Embryonic facial prominence (tissue), 1 donor: ENCODE measurements around the gene POFUT1.

ENCODE experiments used
- DNase-seq: peaks from one replicate; pipeline ENCODE4 v3.0.0-alpha.2; 2016; ENCODE audit errors: extremely low spot score

Gene POFUT1

DNA sequence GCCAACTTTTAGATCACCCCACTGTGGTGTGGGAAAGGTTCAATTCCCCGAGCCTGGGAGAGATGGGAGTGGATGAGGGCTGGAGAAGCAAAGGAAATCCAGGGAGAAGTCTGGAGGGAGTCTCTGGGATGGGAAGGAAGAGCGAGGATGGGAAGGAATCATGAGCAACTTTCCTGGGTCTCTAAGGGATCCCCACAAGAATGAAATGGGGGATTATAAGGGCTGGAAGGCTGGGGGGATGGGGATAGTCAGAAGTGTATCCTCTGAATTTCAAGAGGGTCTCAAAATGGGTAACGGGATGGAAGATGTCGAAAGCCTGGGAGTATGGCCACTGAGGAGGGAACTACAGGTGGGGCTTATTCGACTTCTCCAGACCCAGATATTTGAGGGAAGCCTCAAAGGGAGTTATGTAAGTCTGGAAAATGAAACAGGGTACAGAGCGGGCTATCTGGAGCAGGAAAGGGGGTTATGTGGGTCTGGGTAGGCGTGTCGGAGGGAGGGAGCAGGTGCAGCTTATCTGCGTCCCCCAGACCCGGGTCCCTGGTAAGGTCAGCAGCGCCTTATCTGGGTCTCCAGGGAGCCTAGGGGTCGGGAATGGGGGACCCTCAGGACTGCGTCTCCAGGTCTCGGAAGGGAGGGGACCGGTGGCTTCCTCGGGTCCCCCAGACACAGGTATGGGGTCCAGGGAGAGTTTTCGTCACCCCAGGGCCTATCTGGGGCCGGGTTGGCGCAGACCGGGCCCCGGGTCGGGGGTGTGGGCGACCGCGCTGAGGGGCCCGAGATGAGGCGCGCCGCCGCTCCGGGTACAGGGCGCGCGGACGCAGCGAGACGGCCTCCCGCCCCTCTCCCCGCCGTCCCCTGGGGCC is 687 bp upstream of the POFUT1 start:
- no peak for DNase-seq

DNA sequence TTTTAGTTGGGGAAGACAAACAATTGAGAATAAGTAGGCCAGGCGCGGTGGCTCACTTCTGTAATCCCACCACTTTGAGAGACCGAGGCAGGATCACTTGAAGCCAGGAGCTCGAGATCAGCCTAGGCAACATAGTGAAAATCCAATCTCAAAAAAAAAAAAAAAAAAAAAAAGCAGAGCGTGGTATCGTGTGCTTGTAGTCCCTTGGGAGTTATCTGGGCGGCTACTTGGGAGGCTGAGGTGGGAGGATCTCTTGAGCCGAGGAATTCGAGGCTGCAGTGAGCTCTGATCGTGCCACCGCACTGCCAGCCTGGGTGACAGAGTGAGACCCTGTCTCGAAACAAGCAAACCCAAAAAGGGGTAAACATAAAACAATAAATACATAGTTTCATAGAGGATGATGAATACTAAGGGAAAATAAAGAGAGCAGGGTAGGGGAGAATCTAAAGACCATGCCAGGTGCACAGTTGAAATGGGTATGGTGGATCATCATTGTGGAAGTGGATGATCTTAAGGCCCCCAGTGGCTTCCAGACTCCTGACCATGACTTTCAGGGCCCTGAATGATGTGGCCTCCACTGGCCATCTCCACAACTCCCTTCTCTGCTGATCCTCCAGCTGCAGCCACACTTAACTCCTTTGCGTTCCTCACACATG is 947 bp downstream of the POFUT1 start:
- no peak for DNase-seq

DNA sequence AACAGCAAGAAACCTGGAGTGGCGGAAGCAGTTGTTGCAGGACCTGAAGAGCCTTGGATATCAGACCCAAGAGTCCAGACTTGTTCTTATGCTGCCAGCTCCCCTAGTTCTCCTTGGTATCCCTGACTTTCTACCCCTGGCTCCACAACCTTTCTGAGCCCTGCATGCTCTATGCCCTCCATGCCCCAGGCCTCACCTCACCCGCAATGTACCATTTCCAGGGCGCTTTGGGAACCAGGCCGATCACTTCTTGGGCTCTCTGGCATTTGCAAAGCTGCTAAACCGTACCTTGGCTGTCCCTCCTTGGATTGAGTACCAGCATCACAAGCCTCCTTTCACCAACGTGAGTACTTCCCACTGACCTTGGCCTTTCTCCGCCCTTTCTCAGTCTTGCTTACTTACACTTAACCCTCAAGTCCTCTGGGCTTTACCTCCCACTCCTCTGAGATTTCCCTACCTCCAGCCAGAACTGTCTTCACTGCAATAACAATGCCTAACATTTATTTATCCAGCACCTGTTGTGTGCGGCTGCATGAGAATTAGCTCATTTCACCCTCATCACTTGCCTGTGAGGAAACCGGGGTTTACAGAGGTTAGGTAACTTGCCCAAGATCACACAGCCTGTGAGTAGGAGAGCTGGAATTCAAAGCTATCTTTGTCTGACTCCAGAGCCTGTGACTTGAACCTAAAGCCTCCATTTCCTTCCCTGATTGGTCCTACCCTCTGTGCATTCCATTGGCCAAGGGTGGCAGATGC is 2.3 kb downstream of the POFUT1 start:
- no peak for DNase-seq

DNA sequence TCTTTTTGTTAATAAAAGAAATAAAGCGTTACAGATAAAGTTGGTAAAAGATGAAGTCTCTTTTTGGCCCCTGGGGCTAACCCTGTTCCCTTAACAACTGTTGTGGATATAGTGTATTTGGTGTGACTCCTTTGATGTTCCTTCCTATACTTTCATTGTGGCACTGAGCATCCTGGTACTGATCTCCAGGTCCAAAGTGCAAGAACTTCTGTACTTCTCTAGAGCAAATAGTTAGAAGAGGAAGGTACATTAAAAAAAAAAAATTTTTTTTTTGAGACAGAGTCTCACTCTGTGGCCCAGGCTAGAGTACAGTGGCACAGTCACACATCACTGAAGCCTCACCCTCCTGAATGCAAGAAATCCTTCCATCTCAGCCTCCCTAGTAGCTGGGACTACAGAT is 6.2 kb downstream of the POFUT1 start:
- no peak for DNase-seq

DNA sequence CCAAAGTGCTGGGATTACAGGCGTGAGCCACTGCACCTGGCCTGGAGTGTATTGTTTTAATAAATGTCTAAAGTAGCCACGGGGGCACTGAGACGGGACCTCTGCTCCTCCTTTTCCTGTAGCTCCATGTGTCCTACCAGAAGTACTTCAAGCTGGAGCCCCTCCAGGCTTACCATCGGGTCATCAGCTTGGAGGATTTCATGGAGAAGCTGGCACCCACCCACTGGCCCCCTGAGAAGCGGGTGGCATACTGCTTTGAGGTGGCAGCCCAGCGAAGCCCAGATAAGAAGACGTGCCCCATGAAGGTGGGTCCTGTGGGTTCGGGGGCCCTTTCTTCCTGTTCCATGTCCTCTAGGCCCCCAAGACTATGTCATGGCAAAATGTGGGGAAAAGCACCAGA is 7.5 kb downstream of the POFUT1 start:
- no peak for DNase-seq

DNA sequence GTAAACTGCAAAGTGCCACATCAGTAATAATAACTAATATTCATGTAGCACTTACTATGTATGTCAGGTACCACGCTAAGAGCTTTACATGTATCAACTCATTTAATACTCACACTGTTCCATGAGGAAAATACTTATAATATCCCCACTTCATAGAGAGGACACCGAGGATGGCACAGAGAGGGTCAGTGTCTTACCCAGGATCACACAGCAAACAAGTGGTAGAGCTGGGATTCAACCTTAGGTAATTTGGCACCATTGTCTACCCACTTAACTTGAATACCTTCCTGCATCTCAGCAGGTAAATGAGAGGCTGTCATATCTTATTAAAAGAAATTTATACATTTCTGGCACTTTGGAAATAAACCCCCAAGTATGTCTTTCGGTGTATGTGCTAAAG is 8.0 kb downstream of the POFUT1 start:
- no peak for DNase-seq

DNA sequence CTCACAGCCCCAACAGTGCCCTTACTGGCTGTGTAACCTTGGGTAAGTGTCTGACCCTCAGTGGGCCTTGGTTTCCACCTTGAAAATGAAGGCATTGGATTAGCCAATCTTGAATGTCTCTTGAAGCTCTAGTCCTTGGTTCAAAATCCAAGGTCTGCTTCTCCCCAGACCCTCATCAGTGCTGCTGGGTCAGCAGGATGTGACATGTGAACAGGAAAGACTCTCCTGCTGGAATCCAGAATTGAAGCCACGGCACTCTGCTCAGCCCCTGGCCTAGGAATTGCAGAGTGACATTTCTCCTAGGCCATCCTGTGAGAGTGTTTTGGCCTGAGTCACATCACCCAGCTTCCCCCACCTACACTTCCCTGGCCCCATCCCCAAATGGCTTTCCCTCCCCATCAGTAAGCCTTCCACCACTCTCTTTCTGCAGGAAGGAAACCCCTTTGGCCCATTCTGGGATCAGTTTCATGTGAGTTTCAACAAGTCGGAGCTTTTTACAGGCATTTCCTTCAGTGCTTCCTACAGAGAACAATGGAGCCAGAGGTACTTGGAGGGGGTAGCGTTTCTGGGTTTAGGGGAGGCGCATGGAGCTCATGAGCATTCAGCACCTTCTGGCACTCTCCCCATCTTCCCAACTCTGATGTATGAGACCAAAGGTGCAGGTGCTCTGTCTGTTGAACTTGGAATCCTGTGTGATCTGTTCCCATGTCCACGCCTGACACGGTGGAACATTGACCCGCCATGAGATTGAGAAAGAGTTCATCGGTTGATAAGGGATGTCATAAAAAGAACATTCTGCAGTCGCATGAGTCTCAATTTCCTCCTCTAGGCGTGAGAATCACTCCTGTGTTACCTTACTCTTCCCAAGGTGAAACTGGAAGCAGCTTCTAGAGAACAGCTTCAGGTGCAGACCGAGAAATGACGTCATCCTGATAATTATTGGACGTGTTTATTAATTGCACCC is 8.8 kb downstream of the POFUT1 start:
- DNase-seq = no peak

DNA sequence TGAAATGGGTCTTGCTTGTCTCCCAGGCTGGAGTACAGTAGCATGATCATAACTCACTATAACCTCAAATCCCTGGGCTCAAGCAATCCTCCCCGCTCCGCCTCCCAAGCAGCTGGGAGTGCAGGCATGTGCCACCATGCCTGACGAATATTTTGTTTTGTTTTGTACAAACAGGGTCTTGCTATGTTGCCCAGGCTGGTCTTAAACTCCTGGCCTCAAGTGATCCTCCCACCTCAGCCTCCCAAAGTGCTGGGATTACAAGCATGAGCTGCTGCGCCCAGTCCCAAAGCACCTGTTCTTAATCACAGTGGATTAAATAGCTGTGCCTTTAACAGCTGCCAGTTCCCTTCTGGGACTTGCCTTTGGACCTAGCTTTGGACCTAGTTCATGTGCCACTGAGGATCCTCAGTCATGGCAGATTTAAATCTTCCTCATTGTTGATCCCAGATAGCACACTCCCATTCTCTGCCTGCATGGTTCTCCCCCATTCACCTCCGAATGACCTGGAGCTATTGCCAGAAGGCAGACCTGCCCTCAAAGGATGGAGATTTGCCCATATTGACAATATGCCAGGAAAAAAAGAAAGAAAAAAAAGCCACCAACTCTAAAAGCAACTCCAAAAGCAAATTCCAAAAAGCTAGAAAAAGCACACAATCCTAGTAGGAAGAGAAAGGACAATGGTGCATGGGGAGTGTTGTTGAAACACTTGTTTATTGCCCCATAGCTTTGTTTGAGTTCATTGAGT is 10.6 kb downstream of the POFUT1 start:
- no peak for DNase-seq

DNA sequence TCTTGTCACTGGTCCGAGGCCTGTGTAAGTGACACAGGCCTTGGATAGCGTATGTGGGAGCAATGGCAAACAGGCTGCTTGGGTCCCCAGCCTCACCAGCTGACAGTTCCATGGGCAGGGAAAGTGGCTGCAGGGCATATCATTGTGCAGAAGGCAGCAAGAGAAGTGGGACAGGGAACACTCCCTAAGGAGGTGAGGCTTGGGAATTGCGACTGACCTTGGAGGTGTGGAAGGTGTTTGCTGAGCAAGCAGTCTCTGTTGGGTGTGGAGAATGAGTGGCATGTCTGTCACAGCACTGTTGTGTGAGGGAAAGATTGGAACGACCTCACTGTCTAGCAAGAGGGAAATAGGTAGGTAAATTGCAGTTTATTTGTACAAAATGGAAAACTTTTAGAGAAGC is 16.8 kb downstream of the POFUT1 start:
- no peak for DNase-seq

DNA sequence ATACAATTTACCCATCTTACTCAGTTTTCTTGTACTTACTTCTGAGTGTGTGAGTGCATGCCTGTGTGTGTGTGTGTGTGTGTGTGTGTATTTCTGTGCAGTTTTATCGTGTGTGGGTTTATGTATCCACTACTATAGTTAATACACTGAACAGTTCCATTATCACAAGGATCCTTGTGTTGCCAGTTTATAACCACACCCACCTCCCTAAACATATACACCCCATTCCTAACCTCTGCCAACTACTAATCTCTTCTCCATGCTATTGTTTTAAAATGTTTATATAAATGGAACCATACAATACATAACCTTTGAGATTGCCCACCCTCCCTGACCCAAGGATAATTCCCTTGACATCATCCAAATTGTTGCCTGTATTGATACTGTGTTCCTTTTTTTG is 18.7 kb downstream of the POFUT1 start:
- no peak for DNase-seq

DNA sequence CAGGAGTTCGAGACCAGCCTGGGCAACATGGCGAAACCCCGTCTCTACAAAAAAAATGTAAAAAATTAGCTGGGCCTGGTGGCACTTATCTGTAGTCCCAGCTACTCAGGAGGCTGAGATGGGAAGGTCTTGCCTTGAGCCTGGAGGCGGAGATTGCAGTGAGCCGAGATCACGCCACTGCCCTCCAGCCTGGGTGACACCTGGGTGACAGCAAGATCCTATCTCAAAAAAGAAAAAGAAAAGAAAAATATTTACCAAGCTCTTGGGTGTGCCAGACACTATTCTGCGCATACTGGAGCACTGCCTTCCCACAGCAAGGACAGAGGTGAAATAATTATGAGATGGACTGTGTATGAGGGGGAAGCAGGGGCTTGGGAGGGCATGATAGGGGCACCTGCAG is 19.6 kb downstream of the POFUT1 start:
- DNase-seq = no peak

DNA sequence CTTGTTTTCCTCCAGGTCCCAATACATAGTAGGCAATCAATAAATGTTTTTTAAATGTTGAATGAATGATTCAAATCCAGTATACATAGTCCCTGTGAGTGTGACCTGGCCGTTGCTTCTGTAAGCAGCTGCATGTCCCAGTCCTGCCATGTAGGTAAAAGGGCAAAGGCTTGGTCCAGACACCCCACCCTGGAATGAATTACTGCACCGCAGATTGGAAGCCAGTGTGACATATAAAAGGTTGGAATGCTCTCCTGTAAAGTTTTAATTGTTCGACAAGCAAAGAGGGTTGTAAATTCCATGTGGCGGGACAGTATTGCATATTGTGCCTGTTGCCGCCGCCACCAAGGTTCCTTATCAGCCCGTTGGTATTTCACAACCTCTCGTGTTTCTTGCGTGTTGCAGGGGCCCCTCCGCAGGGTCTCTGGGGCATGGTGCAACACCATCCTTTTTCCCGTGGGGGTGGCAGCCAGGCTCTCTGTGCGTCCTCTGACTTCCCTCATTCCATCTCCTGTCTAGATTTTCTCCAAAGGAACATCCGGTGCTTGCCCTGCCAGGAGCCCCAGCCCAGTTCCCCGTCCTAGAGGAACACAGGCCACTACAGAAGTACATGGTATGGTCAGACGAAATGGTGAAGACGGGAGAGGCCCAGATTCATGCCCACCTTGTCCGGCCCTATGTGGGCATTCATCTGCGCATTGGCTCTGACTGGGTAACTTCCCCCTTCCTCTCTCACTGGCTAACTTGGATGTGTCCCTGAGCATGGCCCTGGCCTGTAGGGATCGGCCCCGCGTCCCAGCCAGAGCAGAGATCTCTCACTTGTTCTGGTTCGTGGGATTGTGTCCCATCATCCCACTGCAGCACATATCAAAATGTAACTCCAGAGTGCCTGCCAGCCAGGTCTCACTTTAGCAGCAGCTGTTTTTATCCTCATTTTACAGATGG is 20.3 kb downstream of the POFUT1 start:
- no peak for DNase-seq

DNA sequence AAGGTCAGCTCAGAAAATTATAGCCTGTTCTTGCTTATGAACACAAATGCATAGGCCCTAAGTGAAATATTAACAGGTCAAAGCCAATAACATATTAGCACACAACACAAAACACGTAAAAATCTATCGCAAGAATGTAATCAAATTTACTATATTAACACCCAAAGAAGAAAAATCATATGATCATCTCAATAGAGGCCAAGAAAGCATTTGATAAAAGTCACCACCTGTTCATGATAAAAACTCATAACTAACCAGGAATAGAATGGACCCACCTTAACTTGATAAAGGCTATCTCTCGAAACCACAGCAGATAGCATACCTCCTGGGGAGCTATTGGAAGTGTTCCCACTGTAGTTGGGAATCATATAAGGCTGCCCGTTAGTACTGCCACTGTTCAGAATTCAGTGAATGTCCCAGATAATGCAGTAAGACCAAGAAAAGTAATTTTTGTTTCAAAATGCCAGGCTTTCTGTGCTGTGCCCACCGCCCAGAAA is 21.6 kb downstream of the POFUT1 start:
- DNase-seq = no peak

DNA sequence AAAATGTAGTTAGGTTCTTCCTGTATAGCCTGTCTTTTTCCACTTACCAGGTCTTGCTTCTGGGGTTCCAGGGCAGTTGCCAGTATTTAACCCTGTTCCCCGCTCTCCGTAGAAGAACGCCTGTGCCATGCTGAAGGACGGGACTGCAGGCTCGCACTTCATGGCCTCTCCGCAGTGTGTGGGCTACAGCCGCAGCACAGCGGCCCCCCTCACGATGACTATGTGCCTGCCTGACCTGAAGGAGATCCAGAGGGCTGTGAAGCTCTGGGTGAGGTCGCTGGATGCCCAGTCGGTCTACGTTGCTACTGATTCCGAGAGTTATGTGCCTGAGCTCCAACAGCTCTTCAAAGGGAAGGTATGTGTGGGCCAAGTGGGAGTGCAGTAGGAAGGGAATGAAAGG is 23.0 kb downstream of the POFUT1 start:
- no peak for DNase-seq

DNA sequence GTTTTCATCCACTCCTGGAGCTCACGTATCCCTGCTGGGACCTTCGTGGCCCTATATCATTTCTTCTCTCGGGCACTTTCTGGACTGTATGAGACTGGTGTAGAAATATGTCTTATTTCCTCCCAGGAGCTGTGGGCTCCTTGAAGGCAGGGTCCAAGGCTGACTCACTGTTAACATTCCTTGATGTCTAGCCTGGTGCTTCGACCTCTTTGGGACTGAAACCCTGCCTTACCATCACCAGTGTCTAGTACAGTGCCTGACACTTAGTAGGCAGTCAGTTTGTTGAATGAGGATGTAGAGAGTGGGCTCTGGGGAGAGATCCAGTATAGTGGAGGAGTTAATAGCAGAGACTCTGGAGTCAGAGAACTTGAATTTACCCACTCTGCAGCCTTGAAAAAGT is 23.6 kb downstream of the POFUT1 start:
- DNase-seq = no peak

DNA sequence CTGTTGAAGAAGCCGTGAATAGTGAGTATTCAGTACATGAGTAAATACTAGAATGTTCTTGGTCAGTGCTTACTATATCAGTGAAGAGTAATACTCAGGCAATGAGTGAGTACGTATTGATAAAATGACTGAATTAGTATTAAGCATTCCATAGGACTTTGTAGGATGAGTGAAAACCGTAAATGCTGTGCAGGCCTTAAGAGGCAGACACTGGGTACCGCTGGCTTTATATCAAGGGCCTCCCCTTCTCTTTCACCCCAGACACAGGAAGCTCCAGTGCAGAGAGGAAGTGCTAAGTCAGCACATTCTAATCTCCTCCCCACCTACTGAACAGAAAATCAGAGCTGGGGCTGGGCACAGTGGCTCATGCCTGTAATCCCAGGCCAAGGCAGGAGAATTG is 24.2 kb downstream of the POFUT1 start:
- DNase-seq = no peak

DNA sequence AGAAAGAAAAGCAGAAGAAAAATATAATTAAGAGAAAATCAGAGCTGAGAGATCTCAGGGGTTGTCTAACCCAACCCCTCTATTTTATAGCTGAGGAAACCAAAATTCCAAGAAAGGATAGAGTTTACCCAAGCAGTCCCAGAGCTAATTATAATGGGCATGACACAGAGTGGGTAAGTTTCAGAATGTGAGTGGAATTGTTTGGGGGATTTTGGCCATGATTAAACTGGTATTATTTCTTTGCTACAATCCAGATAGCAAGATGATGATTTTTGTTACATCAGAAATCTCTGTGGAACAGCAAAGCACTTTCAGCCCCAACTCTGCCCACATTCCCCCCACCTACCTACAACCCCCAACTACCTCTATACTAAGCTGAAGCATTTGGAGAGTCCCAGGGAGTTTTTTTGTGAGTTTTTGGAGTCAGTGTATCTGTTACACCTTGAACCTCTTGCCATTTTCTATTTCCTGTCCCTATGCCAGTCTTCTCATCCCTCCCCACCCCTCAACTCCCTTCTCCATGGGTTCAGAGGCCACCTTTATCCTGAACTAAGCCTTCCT is 24.7 kb downstream of the POFUT1 start:
- no peak for DNase-seq

DNA sequence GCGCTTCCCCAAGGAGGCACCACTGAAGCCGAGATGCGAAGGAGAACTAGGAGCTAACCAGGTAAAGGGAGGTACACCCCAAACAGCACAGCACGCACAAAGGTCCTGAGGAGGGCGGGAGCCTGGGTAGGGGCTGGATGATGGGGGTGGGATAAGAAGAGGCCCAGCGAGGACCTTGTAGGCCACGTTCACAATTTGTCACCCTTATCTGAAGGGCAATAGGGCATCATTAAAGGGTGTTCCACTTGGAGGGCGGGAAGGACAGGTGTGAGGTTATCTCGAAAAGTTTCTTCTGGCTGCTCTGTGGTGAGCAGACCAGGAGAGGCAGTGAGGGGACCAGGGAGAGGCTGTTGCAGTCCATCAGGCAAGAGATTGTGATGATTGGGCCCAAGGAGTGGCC is 25.6 kb downstream of the POFUT1 start:
- no peak for DNase-seq

DNA sequence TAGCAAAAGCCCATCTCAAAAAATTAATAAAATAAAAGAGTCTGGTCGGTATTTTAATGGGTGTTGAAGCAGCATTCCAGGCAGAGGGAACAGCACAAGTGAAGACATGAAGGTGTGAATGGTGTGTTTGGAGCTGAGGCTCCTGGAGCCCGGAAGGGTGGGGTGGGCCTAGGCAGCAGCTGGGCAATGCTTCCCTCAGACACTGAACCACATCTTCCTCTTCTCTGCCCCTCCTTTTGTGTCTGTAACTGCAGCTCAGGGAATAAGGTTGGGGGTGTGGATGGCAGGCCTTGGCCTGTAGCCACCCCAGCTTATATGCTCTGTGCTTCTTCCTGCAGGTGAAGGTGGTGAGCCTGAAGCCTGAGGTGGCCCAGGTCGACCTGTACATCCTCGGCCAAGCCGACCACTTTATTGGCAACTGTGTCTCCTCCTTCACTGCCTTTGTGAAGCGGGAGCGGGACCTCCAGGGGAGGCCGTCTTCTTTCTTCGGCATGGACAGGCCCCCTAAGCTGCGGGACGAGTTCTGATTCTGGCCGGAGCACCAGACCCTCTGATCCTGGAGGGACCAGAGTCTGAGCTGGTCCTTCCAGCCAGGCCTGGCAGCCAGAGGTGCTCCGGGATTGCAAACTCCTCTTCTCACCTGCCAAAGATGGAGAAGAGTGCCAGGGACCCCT is 26.6 kb downstream of the POFUT1 start:
- no peak for DNase-seq
